Measurements from ENCODE around the gene DGKD.

DNA sequence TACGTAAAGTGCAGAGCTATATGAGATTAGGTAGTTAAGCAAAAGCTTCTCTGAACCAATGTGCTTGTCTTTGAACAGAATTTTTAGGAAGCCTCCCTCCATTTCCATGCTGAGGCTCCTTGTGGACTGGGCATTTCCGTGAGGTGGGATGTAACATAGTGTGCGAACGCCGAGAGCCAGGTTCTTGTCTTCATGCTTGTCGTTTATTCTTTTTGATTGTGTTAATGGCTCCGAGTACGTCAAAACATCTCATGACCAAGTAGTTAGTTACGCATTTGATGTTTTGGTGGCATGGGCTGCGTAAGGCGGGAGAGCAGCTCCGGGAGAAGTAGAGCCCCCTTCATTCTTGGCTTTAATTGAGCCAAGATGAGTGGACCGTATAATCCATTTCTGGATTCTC lies 32.9 kb downstream of the DGKD start:
- TF ChIP-seq, protein P1, sequence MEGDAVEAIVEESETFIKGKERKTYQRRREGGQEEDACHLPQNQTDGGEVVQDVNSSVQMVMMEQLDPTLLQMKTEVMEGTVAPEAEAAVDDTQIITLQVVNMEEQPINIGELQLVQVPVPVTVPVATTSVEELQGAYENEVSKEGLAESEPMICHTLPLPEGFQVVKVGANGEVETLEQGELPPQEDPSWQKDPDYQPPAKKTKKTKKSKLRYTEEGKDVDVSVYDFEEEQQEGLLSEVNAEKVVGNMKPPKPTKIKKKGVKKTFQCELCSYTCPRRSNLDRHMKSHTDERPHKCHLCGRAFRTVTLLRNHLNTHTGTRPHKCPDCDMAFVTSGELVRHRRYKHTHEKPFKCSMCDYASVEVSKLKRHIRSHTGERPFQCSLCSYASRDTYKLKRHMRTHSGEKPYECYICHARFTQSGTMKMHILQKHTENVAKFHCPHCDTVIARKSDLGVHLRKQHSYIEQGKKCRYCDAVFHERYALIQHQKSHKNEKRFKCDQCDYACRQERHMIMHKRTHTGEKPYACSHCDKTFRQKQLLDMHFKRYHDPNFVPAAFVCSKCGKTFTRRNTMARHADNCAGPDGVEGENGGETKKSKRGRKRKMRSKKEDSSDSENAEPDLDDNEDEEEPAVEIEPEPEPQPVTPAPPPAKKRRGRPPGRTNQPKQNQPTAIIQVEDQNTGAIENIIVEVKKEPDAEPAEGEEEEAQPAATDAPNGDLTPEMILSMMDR (IDR thresholded peaks at IDR 0.05), result no peak
- TF ChIP-seq EP300 (IDR thresholded peaks at IDR 0.05), result peak; percentile 34
- TF ChIP-seq POLR2AphosphoS5 (IDR thresholded peaks at IDR 0.05), result no peak
- TF ChIP-seq POLR2A (IDR thresholded peaks at IDR 0.05), result no peak

All from suprapubic skin (tissue), 4 donors.